Chondrocyte (in vitro differentiated cells): ENCODE results near the gene TRIM43. TPM values are rescaled to one million over a fixed set of nuclear protein-coding genes. Genes with fewer than 3 reads are reported as not detected.

Experiments
- total RNA-seq: library from RNA; stranded (reverse); gene quantifications from 3 replicates; pipeline ENCODE4 v1.2.1, GENCODE V29; 2021

The TRIM43 gene
- total RNA-seq, 1 donor from 2014 or later, result not detected

Other genes starting within 250 kb of the TRIM43 start
- gene FAHD2A, start 189.3 kb upstream of the TRIM43 start, total RNA-seq, result 23.9 to 30.4 TPM (median 27.4 TPM) in 3 replicates
- not detected in 3 replicates for gene TRIM43B, start 107.2 kb upstream of the TRIM43 start, total RNA-seq